ENCODE measurements around the gene PTPRT. TPM values are rescaled to one million over a fixed set of nuclear protein-coding genes. Genes with fewer than 3 reads are reported as not detected.

Gene PTPRT
- total RNA-seq, 1 experiment from 2014 or later, result not detected

- TF ChIP-seq ZNF274 (IDR thresholded peaks at IDR 0.05; ENCODE audit: low read depth, low read length), result no peak
- TF ChIP-seq, protein P1, sequence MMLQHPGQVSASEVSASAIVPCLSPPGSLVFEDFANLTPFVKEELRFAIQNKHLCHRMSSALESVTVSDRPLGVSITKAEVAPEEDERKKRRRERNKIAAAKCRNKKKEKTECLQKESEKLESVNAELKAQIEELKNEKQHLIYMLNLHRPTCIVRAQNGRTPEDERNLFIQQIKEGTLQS (IDR thresholded peaks at IDR 0.05), result no peak
Observed at GRCh38 chr20:42968746-42969145, 221.0 kb downstream of the PTPRT start (continued).

- no peak overlapping the region for H3K4me3 ChIP-seq (replicated peaks in 1 of 2; ENCODE audit: low read depth in 1 of 2, low read length in 2 of 2)
- H3K9me2 ChIP-seq (ENCODE audit: insufficient read depth), result no peaks in the 10 kb centered on the region
- no peak overlapping the region for H3K4me2 ChIP-seq (ENCODE audit: low read length)
- no peak overlapping the region for H3K27ac ChIP-seq (ENCODE audit: low read depth, low read length)
- no peaks in the 10 kb centered on the region for H4K20me1 ChIP-seq (ENCODE audit: insufficient read depth)
- no peaks in the 10 kb centered on the region for H3K36me3 ChIP-seq (ENCODE audit: control insufficient read depth in 1 of 2, insufficient read depth in 2 of 2, low read length in 2 of 2)
- TF ChIP-seq YY1 (IDR thresholded peaks at IDR 0.05; ENCODE audit: extremely low read depth, insufficient replicate concordance, low read depth, low read length) (no peak), EZH2phosphoT487 (IDR thresholded peaks at IDR 0.05; ENCODE audit: borderline replicate concordance) (no peak), CEBPB (IDR thresholded peaks at IDR 0.05; ENCODE audit: low read depth) (no peak), SIN3A (IDR thresholded peaks at IDR 0.05; ENCODE audit: low read depth) (no peak)
- no TSS peak for BruUV-seq (replicated peaks)
- H3K9me3 ChIP-seq (ENCODE audit: control insufficient read depth in 1 of 2, insufficient read depth in 1 of 2, low read depth in 1 of 2, low read length in 2 of 2), result peaks cover 0 to 20% of the 10 kb centered on the region in 2 experiments; a peak in 2 of 4 replicates
- no peak for ATAC-seq
- ChIA-PET POLR2A (no interaction called here), CTCF (no interaction called here), RAD21 (ENCODE audit: low non-redundant PET in 1 of 2, low total read pairs in 2 of 2, uncharacterized antibody in 2 of 2, unreplicated experiment in 2 of 2) (no interaction called here)
- H3K4me1 ChIP-seq (ENCODE audit: control insufficient read depth in 1 of 2, insufficient read depth in 2 of 2, low read length in 2 of 2), result no peaks in the 10 kb centered on the region
- DNase-seq (ENCODE audit: low read depth, low spot score), result no peak
- no peaks in the 10 kb centered on the region for H3K79me2 ChIP-seq (ENCODE audit: insufficient read depth, low read length)
- intact Hi-C loops (cut with micrococcal nuclease), result no loop called here
- H3K27me3 ChIP-seq (ENCODE audit: insufficient read depth, low read length), result no peaks in the 10 kb centered on the region
- H3K9ac ChIP-seq (ENCODE audit: low read length), result no peak overlapping the region
- no peak overlapping the region for H2AFZ ChIP-seq (ENCODE audit: low read depth, low read length, poor library complexity, severe bottlenecking)
Observed at GRCh38 chr20:42963796-42964195, 225.9 kb downstream of the PTPRT start.

DNA sequence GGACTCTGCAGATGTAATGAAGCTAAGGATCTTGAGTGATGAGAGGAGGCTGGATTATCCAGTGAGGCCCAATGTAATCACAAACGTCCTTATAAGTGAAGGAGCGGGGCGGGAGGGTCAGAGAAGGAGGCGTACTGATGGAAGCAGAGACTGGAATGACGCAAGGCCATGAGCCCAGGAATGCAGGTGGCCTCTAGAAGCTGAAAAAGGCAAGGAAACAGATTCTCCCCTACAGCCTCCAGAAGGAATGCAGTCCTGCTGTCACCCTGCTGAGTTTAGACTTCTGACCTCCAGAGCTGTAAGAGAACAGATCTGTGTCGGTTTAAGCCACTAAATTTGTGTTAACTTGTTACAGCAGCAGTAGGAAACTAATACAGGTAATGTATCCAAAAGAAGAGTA is 227.9 kb downstream of the PTPRT start:
- CTCF ChIA-PET, result no interaction called here

More for the DNA sequence above, 227.9 kb downstream of the PTPRT start:
- Histone ChIP-seq H3K9ac (ENCODE audit: low read length) (no peak overlapping the region), H3K27me3 (ENCODE audit: insufficient read depth, low read length) (no peaks in the 10 kb centered on the region), H3K9me3 (ENCODE audit: control insufficient read depth in 1 of 2, insufficient read depth in 1 of 2, low read depth in 1 of 2, low read length in 2 of 2) (peaks cover 0 to 20% of the 10 kb centered on the region in 2 experiments; a peak in 2 of 4 replicates), H4K20me1 (ENCODE audit: insufficient read depth) (no peaks in the 10 kb centered on the region), H3K79me2 (ENCODE audit: insufficient read depth, low read length) (no peaks in the 10 kb centered on the region), H3K4me1 (ENCODE audit: control insufficient read depth in 1 of 2, insufficient read depth in 2 of 2, low read length in 2 of 2) (no peaks in the 10 kb centered on the region), H3K9me2 (ENCODE audit: insufficient read depth) (no peaks in the 10 kb centered on the region), H3K4me2 (ENCODE audit: low read length) (no peak overlapping the region), H2AFZ (ENCODE audit: low read depth, low read length, poor library complexity, severe bottlenecking) (no peak overlapping the region), H3K4me3 (replicated peaks in 1 of 2; ENCODE audit: low read depth in 1 of 2, low read length in 2 of 2) (no peak overlapping the region), H3K36me3 (ENCODE audit: control insufficient read depth in 1 of 2, insufficient read depth in 2 of 2, low read length in 2 of 2) (no peaks in the 10 kb centered on the region), H3K27ac (ENCODE audit: low read depth, low read length) (no peak overlapping the region)
- DNase-seq (ENCODE audit: low read depth, low spot score), result no peak
- BruUV-seq (replicated peaks), result no TSS peak
- TF ChIP-seq CTCF (IDR thresholded peaks at IDR 0.05 in 2 of 3, conservative IDR thresholded peaks at IDR 0.05 in 1 of 3; ENCODE audit: borderline replicate concordance in 1 of 3, insufficient read depth in 1 of 3, low read depth in 2 of 3, low read length in 2 of 3), result no peak
- TF ChIP-seq, protein P1 (IDR thresholded peaks at IDR 0.05), result no peak
- TF ChIP-seq JUND (IDR thresholded peaks at IDR 0.05), result no peak
- TF ChIP-seq ZNF274 (IDR thresholded peaks at IDR 0.05; ENCODE audit: low read depth, low read length), result no peak
- no peak for TF ChIP-seq EGR1 (IDR thresholded peaks at IDR 0.05; ENCODE audit: low read depth)
- TF ChIP-seq SP1 (IDR thresholded peaks at IDR 0.05; ENCODE audit: low read depth), result no peak
- TF ChIP-seq EZH2 (IDR thresholded peaks at IDR 0.05), result no peak
- no peak for TF ChIP-seq CBX3 (IDR thresholded peaks at IDR 0.05; ENCODE audit: low read depth)
- no peak for ATAC-seq
- RAD21 ChIA-PET (ENCODE audit: low non-redundant PET in 1 of 2, low total read pairs in 2 of 2, uncharacterized antibody in 2 of 2, unreplicated experiment in 2 of 2), result no interaction called here
- POLR2A ChIA-PET, result no interaction called here
- intact Hi-C loops (cut with micrococcal nuclease), result no loop called here

Data from HCT116 (cell line).